WI38 (cell line): ENCODE results near the gene ROPN1B.
"Not testable (repeated sequence)": the region's sequence is repeated elsewhere in the genome, so short reads cannot be mapped to it uniquely, and the experiment has no call there.

ENCODE experiments used
- H3K4me3 ChIP-seq: 2 replicates; pipeline ENCODE4 v1.5.1; 2011; ENCODE audit warnings: low read depth, mild to moderate bottlenecking, control low read depth, low read length
- TF ChIP-seq, protein P1 (sequence below): IDR thresholded peaks from 2 replicates; pipeline ENCODE4 v1.5.1; 2012; ENCODE audit warnings: low read depth, mild to moderate bottlenecking, control low read depth, low read length

ROPN1B gene

DNA sequence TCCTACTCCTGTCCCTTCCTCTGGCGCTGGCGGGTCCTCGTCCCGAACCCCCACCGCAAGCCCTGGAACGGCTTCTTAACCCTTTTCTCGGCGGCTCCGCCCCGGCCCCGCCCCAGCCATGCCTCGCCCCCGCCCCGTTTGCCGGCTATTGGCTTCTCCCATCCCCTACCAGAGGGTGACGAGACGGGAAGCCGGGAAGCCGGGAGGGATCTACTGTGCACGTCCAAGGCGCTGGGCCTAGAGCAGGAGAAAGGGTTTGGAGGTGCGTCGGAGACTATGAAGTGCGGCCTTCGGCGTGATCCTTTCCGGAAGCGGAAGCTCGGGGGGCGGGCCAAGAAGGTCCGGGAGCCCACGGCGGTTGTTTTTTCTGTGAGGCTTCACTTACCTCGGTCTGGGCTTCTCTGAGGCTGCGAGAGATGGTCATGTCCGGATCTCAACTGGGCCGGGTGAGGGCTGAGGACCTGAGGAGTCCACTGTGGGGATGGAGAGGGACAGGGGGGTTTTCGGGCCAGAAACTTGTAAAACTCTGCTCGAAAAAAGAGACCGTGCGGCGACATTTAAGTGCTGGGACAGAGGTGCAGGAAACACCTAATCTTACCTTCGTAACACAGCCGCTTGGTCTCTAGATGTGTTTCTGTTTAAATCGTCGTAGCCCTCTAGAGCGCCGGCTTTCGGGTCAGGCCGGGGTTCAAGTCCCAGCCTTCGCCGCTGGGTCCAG, 21.4 kb downstream of the ROPN1B start:
- TF ChIP-seq, protein P1, sequence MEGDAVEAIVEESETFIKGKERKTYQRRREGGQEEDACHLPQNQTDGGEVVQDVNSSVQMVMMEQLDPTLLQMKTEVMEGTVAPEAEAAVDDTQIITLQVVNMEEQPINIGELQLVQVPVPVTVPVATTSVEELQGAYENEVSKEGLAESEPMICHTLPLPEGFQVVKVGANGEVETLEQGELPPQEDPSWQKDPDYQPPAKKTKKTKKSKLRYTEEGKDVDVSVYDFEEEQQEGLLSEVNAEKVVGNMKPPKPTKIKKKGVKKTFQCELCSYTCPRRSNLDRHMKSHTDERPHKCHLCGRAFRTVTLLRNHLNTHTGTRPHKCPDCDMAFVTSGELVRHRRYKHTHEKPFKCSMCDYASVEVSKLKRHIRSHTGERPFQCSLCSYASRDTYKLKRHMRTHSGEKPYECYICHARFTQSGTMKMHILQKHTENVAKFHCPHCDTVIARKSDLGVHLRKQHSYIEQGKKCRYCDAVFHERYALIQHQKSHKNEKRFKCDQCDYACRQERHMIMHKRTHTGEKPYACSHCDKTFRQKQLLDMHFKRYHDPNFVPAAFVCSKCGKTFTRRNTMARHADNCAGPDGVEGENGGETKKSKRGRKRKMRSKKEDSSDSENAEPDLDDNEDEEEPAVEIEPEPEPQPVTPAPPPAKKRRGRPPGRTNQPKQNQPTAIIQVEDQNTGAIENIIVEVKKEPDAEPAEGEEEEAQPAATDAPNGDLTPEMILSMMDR, result no peak
- H3K4me3 ChIP-seq, result peak overlapping the region; percentile 86

DNA sequence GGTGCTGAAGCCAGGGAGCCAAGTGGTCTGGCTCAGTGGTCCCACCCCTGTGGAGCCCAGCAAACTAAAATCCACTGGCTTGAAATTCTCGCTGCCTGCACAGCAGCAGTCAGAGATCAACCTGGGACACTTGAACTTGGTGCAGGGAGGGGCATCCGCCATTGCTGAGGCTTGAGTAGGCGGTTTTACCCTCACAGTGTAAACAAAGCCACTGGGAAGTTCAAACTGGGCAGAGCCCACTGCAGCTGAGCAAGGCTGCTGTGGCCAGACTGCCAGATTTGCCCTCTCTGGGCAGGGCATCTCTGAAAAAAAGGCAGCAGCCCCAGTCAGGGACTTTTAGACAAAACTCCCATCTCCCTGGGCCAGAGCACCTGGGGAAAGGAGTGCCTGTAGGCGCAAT, 27.8 kb downstream of the ROPN1B start:
- not testable (repeated sequence) for H3K4me3 ChIP-seq

DNA sequence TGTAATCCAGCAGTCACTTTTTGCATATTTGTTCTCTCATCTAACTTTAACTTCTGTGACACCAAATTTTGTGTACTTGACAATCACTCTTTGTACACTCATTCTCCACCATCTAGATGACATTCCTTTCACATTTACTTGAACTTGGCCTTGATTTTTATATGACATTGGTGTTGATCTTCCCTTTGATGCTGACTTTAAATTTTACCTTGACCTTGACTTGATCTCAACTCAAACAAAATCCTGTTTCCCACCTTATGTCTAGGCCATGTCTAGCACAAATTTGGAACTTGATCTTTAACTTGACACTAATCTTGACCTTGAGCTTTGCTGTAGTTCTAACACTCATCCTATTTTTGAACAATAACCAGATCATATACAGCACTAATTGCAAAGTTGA, 33.2 kb downstream of the ROPN1B start:
- no peak overlapping the region for H3K4me3 ChIP-seq
- TF ChIP-seq, protein P1, result no peak

DNA sequence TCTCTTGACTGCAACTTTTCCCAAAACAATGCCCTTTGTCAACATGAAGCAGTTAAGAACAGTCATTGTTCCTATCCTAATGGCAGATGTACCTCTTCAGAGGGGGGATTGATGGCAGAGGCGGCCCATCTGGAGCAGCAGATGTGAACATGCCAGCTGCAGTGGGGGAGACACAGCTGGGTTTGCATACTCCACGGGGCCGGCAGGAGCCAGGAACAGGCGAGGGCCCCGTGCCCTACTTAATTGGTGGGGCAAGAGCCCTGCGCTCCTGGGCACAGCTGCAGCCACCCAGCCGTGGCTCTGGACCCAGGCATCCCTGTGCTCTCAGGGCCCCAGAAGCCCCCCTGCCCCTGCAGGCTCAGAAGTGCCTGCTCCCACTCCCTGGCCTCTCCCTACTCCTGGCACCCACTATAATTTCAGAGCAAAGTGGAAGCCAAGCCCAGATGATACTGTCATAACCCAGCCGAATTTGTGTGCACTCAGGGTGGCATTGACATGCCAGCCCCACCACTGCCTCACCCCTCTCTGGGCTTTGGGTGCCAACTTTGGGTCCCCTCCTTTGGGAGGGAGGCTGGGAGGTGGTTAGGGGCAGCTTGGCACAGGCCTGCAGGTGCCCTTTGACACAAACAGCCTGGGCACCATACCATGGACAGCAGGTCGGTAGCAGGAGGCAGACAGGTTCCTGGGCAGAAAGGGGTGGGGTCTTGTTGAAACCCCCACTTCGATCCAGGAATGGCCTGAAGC, 34.6 kb downstream of the ROPN1B start:
- TF ChIP-seq, protein P1, result no peak
- H3K4me3 ChIP-seq, result no peak overlapping the region

DNA sequence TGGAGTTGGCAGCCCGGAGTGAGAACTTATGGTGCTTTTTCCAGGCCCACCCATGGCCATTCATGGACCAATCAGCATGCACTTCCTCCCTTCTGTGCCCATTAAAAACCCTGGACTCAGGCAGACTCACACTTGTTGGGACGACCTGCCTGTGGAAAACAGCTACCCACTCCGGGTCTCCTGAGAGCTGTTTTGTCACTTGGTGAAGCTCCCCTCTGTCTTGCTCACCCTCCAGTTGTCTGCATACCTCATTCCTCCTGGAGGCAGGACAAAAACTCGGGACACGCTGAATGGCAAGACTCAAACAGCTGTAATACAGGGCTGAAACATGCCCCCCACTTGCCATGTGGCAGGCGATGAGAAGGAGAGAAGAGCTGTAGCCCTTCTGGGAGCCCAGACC, 35.2 kb downstream of the ROPN1B start:
- no peak overlapping the region for H3K4me3 ChIP-seq
- TF ChIP-seq, protein P1, result no peak

DNA sequence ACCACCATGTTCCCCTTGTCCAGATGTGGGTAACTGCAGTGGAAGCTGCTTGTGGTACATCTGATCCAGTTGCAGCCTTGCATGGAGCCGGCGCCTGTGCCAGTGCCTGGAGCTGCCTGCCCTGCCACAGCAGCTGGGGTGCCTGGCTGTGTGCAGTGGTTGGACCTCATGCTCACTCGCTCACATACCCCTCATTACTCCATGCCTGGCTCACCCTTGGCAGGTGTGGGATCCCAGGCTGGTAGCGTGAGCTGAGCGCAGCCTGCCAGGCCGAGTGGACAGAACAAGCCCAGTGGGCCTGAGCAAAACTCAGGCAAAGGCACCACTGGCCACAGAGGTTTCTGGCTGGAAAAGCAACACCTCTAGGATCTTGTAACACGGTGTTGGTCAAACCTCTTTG, 35.7 kb downstream of the ROPN1B start:
- TF ChIP-seq, protein P1, result no peak
- no peak overlapping the region for H3K4me3 ChIP-seq

DNA sequence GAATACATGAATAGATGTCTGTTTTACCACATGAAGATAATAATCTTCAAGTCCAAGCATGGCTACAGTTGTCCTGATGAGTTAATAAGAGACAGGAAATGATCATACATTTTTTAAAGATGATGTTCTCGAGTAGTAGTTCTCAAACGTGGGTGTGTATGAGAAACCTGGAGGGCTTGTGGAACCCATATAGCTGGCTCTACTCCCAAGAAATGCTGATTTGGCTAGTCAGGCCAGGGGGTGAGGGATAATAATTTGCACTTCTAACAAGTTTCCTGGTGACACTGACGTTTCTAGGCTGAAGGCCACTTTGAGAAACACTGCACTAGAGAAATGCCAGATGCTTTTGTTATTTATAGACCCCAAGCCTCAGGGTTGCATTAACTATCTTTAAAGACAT, 37.0 kb downstream of the ROPN1B start:
- TF ChIP-seq, protein P1, result no peak
- no peak overlapping the region for H3K4me3 ChIP-seq
